Urinary bladder (tissue), 2 donors: ENCODE data around the gene CCL24. TPM values are rescaled to one million over a fixed set of nuclear protein-coding genes. Genes with fewer than 3 reads are reported as not detected.

Experiments
- polyA plus RNA-seq: library from polyadenylated mRNA; stranded (reverse); fragments of 200-250 nt; gene quantifications from one replicate; pipeline ENCODE4 v1.2.3, GENCODE V29; 2013
- total RNA-seq: library from RNA; depleted of rRNA; stranded (reverse); fragments of >200 nt; gene quantifications from one replicate; pipeline ENCODE4 v1.2.3, GENCODE V29; 2014
- donor health status: healthy.

Gene CCL24
- total and polyA plus RNA-seq, 2 donors, result not detected

Other genes starting within 250 kb of the CCL24 start
- gene HIP1, start 74.9 kb downstream of the CCL24 start, total RNA-seq, result 15.0 TPM
- gene HIP1, start 74.9 kb downstream of the CCL24 start, polyA plus RNA-seq, result 17.7 TPM
- gene CCL26, start 41.6 kb downstream of the CCL24 start, total RNA-seq, result 1.5 TPM
- 1.1 TPM for gene CCL26, start 41.6 kb downstream of the CCL24 start, polyA plus RNA-seq
- 10.1 TPM for gene RHBDD2, start 65.2 kb upstream of the CCL24 start, total RNA-seq
- 54.1 TPM for gene RHBDD2, start 65.2 kb upstream of the CCL24 start, polyA plus RNA-seq
- 33.2 TPM for gene POR, start 101.3 kb upstream of the CCL24 start, total RNA-seq
- 103 TPM for gene POR, start 101.3 kb upstream of the CCL24 start, polyA plus RNA-seq
- gene TMEM120A, start 180.8 kb upstream of the CCL24 start, total RNA-seq, result 17.8 TPM
- gene TMEM120A, start 180.8 kb upstream of the CCL24 start, polyA plus RNA-seq, result 90.2 TPM
- gene STYXL1, start 234.2 kb upstream of the CCL24 start, total RNA-seq, result 20.5 TPM
- gene STYXL1, start 234.2 kb upstream of the CCL24 start, polyA plus RNA-seq, result 26.7 TPM
- 29.6 TPM for gene MDH2, start 234.3 kb upstream of the CCL24 start, total RNA-seq
- gene MDH2, start 234.3 kb upstream of the CCL24 start, polyA plus RNA-seq, result 145 TPM